B cell (primary cell): Measurements from ENCODE around the gene KLF11. TPM values are rescaled to one million over a fixed set of nuclear protein-coding genes. Genes with fewer than 3 reads are reported as not detected.

Experiments
- ATAC-seq: fragments of 200-7000 bp; cut with Tn5 transposase; one replicate; pipeline ENCODE4 v1.10.0; 2021; ENCODE audit warnings: low read depth, mild to moderate bottlenecking, moderate number of reproducible peaks, moderate library complexity
- CTCF ChIA-PET: fragments of 350-600 bp; sonication (Branson Sonifier 250); formaldehyde crosslinking; loops from one replicate; lab custom pipeline; 2021; ENCODE audit warnings: antibody characterized with exemption, inconsistent platforms; lab: Charles Lee
- POLR2A ChIA-PET: fragments of 350-600 bp; sonication (Branson Sonifier 250); formaldehyde crosslinking; loops from one replicate; lab custom pipeline; 2021; ENCODE audit warnings: antibody characterized with exemption; lab: Charles Lee
- DNase-seq: peaks from one replicate; pipeline ENCODE4 v3.0.0; 2013
- H2AFZ ChIP-seq: 2 replicates; pipeline ENCODE4 v1.6.1; 2012; ENCODE audit warnings: mild to moderate bottlenecking, low read depth, low read length; ENCODE audit not compliant: insufficient read depth, poor library complexity, severe bottlenecking
- H3K27ac ChIP-seq, 2 donors: 1 replicate in 1 of 2; 2 replicates in 1 of 2; pipeline ENCODE4 v1.5.1; 2012 to 2013; ENCODE audit warnings: low read length in 2 of 2, mild to moderate bottlenecking in 2 of 2, moderate library complexity in 1 of 2
- H3K27me3 ChIP-seq, 4 experiments: fragments of 200-600 bp in 1 of 4; sonication (generic) in 1 of 4; replicated peaks in 1 of 4; 1 replicate in 2 of 4; 2 replicates in 2 of 4; pipeline versions ENCODE4 v1.6.1 to v1.7.0; 2013 to 2016; ENCODE audit warnings: low read length in 3 of 4, mild to moderate bottlenecking in 2 of 4, mixed read lengths in 1 of 4, moderate library complexity in 1 of 4; ENCODE audit not compliant: insufficient read depth in 4 of 4, control insufficient read depth in 3 of 4; ENCODE audit errors: control extremely low read depth in 1 of 4
- H3K36me3 ChIP-seq, 2 experiments: replicated peaks in 1 of 2; 1 replicate in 1 of 2; 2 replicates in 1 of 2; pipeline versions ENCODE4 v1.6.1 to v1.7.1; 2013; ENCODE audit warnings: low read length in 1 of 2; ENCODE audit not compliant: insufficient read depth in 2 of 2, control insufficient read depth in 1 of 2; ENCODE audit errors: control extremely low read depth in 1 of 2, extremely low read depth in 1 of 2
- H3K4me1 ChIP-seq, 2 donors: fragments of 200-600 bp in 1 of 2; sonication (generic) in 1 of 2; 1 replicate in 1 of 2; 2 replicates in 1 of 2; pipeline versions ENCODE4 v1.5.1 to v1.6.1; 2013 to 2017; ENCODE audit warnings: low read length in 2 of 2; ENCODE audit not compliant: control insufficient read depth in 2 of 2, insufficient read depth in 2 of 2
- H3K4me2 ChIP-seq: replicated peaks from 2 replicates; pipeline ENCODE3; 2012; ENCODE audit warnings: mild to moderate bottlenecking, low read depth, low read length; ENCODE audit not compliant: poor library complexity, severe bottlenecking
- H3K4me3 ChIP-seq, 5 experiments: fragments of 200-600 bp in 1 of 5; sonication (generic) in 1 of 5; 1 replicate in 3 of 5; 2 replicates in 2 of 5; pipeline versions ENCODE4 v1.5.1 to v1.7.0; 2011 to 2016; ENCODE audit warnings: low read length in 4 of 5, mild to moderate bottlenecking in 4 of 5, low read depth in 2 of 5, control low read depth in 1 of 5, moderate library complexity in 1 of 5; ENCODE audit not compliant: insufficient read depth in 1 of 5; ENCODE audit errors: control extremely low read depth in 1 of 5, extremely low read depth in 1 of 5
- H3K79me2 ChIP-seq: fragments of 200-600 bp; sonication (generic); one replicate; pipeline ENCODE4 v1.6.0; 2016; ENCODE audit warnings: low read length; ENCODE audit not compliant: control insufficient read depth, insufficient read depth
- H3K9ac ChIP-seq: fragments of 200-600 bp; sonication (generic); 2 replicates; pipeline ENCODE4 v1.6.1; 2017; ENCODE audit warnings: mild to moderate bottlenecking, low read length, moderate library complexity
- H3K9me3 ChIP-seq, 3 donors: one replicate each; pipeline versions ENCODE4 v1.6.1 to v1.7.1; 2013; ENCODE audit warnings: low read length in 2 of 3; ENCODE audit not compliant: control insufficient read depth in 2 of 3, insufficient read depth in 1 of 3; ENCODE audit errors: control extremely low read depth in 1 of 3
- H4K20me1 ChIP-seq: 2 replicates; pipeline ENCODE4 v1.6.0; 2012; ENCODE audit warnings: mild to moderate bottlenecking, low read length; ENCODE audit not compliant: insufficient read depth, control insufficient read depth, poor library complexity, severe bottlenecking
- H3K27ac Mint-ChIP-seq: one replicate; pipeline ENCODE4 v1.8.0; 2021; ENCODE audit warnings: mixed read lengths
- H3K27me3 Mint-ChIP-seq: one replicate; pipeline ENCODE4 v1.8.0; 2021; ENCODE audit warnings: mixed read lengths
- H3K4me1 Mint-ChIP-seq: one replicate; pipeline ENCODE4 v1.8.0; 2021; ENCODE audit warnings: mixed read lengths
- H3K4me3 Mint-ChIP-seq: one replicate; pipeline ENCODE4 v1.8.0; 2021; ENCODE audit warnings: mixed read lengths
- H3K9me3 Mint-ChIP-seq: one replicate; pipeline ENCODE4 v1.8.0; 2022; ENCODE audit warnings: mixed read lengths; ENCODE audit not compliant: insufficient read depth
- CTCF ChIP-seq: fragments of 200-600 bp; IDR thresholded peaks from one replicate; pipeline ENCODE4 v1.8.0; 2022; ENCODE audit warnings: antibody characterized with exemption, mild to moderate bottlenecking
- EZH2 ChIP-seq: IDR thresholded peaks from 2 replicates; pipeline ENCODE4 v1.6.1; 2012; ENCODE audit warnings: borderline replicate concordance, low read depth, mild to moderate bottlenecking, moderate library complexity, low read length; ENCODE audit not compliant: insufficient read depth, poor library complexity, severe bottlenecking
- WGBS: methylation state at CpG from one replicate; pipeline ENCODE4 v1.1.5; 2013; ENCODE audit warnings: missing lambda C conversion rate; ENCODE audit not compliant: insufficient coverage; 5-methylcytosine and 5-hydroxymethylcytosine counted together
- intact Hi-C: fragments of 100-400 bp; cut with micrococcal nuclease; formaldehyde crosslinking; loops from one replicate; pipeline ENCODE4 v1.10.0; 2022
- polyA plus RNA-seq: library from polyadenylated mRNA; depleted of rRNA; stranded (reverse); fragments of >200 nt; gene quantifications from 2 replicates; pipeline ENCODE4 v1.2.3, GENCODE V29; 2012
- total RNA-seq, 2 donors: library from RNA; stranded (reverse); fragments of 120-200 nt in 1 of 2; gene quantifications; 1 replicate in 1 of 2; 2 replicates in 1 of 2; pipeline versions ENCODE4 v1.2.3 to v1.2.4, GENCODE V29; 2013 to 2022

KLF11 gene
- total and polyA plus RNA-seq, 2 donors (not counting 1 experiment from before 2014, with no cell fraction given): 20.8 to 48.4 TPM

- H3K4me3 ChIP-seq: no peak overlapping the region
- no peaks in the 10 kb centered on the region for H3K4me1 ChIP-seq
- intact Hi-C loops: no loop called here
- peaks cover 0 to 3% (median 0%) of the 10 kb centered on the region in 3 donors for H3K9me3 ChIP-seq
- DNase-seq (no peak), ATAC-seq (no peak)
- H3K27ac ChIP-seq: no peak overlapping the region
- Mint-ChIP-seq H3K4me3 (no peak overlapping the region), H3K4me1 (no peaks in the 10 kb centered on the region), H3K9me3 (no peaks in the 10 kb centered on the region), H3K27me3 (no peaks in the 10 kb centered on the region), H3K27ac (no peak overlapping the region)
- POLR2A ChIA-PET: no interaction called here
- WGBS: 88% methylated on average over 1 of the region's 1 CpG
- H4K20me1 ChIP-seq: no peaks in the 10 kb centered on the region
- no peak overlapping the region for H3K4me2 ChIP-seq
- no peak overlapping the region for H3K9ac ChIP-seq
- H2AFZ ChIP-seq: no peak overlapping the region
- H3K79me2 ChIP-seq: no peaks in the 10 kb centered on the region
- CTCF ChIA-PET: no interaction called here
- TF ChIP-seq CTCF (no peak), EZH2 (no peak)
- no peaks in the 10 kb centered on the region for H3K36me3 ChIP-seq
- peaks cover 0 to 2% (median 0%) of the 10 kb centered on the region in 4 experiments for H3K27me3 ChIP-seq
These were observed 43.7 kb upstream of the KLF11 start for GRCh38 chr2:9999693-10000092.

GRCh38 chr2:10000541-10000940 is 42.8 kb upstream of the KLF11 start:
- intact Hi-C loops: no loop called here
- POLR2A ChIA-PET: no interaction called here
- H4K20me1 ChIP-seq: no peaks in the 10 kb centered on the region
- no peak overlapping the region for H3K4me2 ChIP-seq
- H3K9me3 ChIP-seq: peaks cover 0 to 3% (median 0%) of the 10 kb centered on the region in 3 donors
- no peak overlapping the region for H3K27ac Mint-ChIP-seq
- H3K4me1 ChIP-seq: no peaks in the 10 kb centered on the region
- H3K9me3 Mint-ChIP-seq: no peaks in the 10 kb centered on the region
- no peak overlapping the region for H3K4me3 ChIP-seq
- H3K4me3 Mint-ChIP-seq: no peak overlapping the region
- CTCF ChIA-PET: interaction anchor here (1.5 kb wide), 1 partner anchor 16 kb away, joined by 5 read pairs; no protein-coding TSS in a partner anchor
- H3K36me3 ChIP-seq: no peaks in the 10 kb centered on the region
- DNase-seq (no peak), ATAC-seq (no peak)
- no peaks in the 10 kb centered on the region for H3K79me2 ChIP-seq
- H3K27ac ChIP-seq: no peak overlapping the region
- WGBS: 94% methylated on average over 6 of the region's 8 CpGs
- H3K27me3 Mint-ChIP-seq: no peaks in the 10 kb centered on the region
- H3K27me3 ChIP-seq: peaks cover 0 to 2% (median 0%) of the 10 kb centered on the region in 4 experiments
- no peaks in the 10 kb centered on the region for H3K4me1 Mint-ChIP-seq
- no peak for TF ChIP-seq EZH2
- TF ChIP-seq CTCF: no peak
- H3K9ac ChIP-seq: no peak overlapping the region
- no peak overlapping the region for H2AFZ ChIP-seq
